GM18498 (cell line): ENCODE results near the gene PITPNC1.
"Not testable (repeated sequence)": the region's sequence is repeated elsewhere in the genome, so short reads cannot be mapped to it uniquely, and the experiment has no call there.

ENCODE experiments used
- ATAC-seq: cut with Tn5 transposase; IDR thresholded peaks from one replicate; pipeline ENCODE4 v1.9.1; 2021; ENCODE audit warnings: mild to moderate bottlenecking, moderate library complexity; ENCODE audit not compliant: unreplicated experiment

The PITPNC1 gene

GRCh38 chr17:67666028-67666427 is 288.9 kb downstream of the PITPNC1 start:
- no peak for ATAC-seq

- ATAC-seq = no peak
Measured at GRCh38 chr17:67666710-67667109, 289.6 kb downstream of the PITPNC1 start.

GRCh38 chr17:67671493-67671892 is 294.4 kb downstream of the PITPNC1 start:
- no peak for ATAC-seq

GRCh38 chr17:67672592-67673335 is 295.7 kb downstream of the PITPNC1 start:
- no peak for ATAC-seq

- no peak for ATAC-seq
Measured at GRCh38 chr17:67675481-67675880, 298.4 kb downstream of the PITPNC1 start.

- ATAC-seq = no peak
Measured at GRCh38 chr17:67676305-67676704, 299.2 kb downstream of the PITPNC1 start.

- no peak for ATAC-seq
Measured at GRCh38 chr17:67678414-67678813, 301.3 kb downstream of the PITPNC1 start.

- no peak for ATAC-seq
Measured at GRCh38 chr17:67679225-67679624, 302.1 kb downstream of the PITPNC1 start.

GRCh38 chr17:67679721-67680120 is 302.6 kb downstream of the PITPNC1 start:
- ATAC-seq = no peak

- no peak for ATAC-seq
Measured at GRCh38 chr17:67680445-67681224, 303.6 kb downstream of the PITPNC1 start.

- ATAC-seq = no peak
Measured at GRCh38 chr17:67682196-67682595, 305.1 kb downstream of the PITPNC1 start.

- ATAC-seq = no peak
Measured at GRCh38 chr17:67685351-67685750, 308.3 kb downstream of the PITPNC1 start.

- no peak for ATAC-seq
Measured at GRCh38 chr17:67686241-67686640, 309.2 kb downstream of the PITPNC1 start.

GRCh38 chr17:67687511-67687910 is 310.4 kb downstream of the PITPNC1 start:
- ATAC-seq = no peak

- ATAC-seq = no peak
Measured at GRCh38 chr17:67689534-67690177, 312.6 kb downstream of the PITPNC1 start.

GRCh38 chr17:67693811-67694210 is 316.7 kb downstream of the PITPNC1 start:
- no peak for ATAC-seq

- ATAC-seq = no peak
Measured at GRCh38 chr17:67696347-67696746, 319.3 kb downstream of the PITPNC1 start.

GRCh38 chr17:67696853-67697498 is 319.9 kb downstream of the PITPNC1 start:
- no peak for ATAC-seq

GRCh38 chr17:67700037-67700724 is 323.1 kb downstream of the PITPNC1 start:
- no peak for ATAC-seq

GRCh38 chr17:67700725-67701119 is 323.6 kb downstream of the PITPNC1 start:
- ATAC-seq = no peak

GRCh38 chr17:67702861-67703260 is 325.8 kb downstream of the PITPNC1 start:
- not testable (repeated sequence) for ATAC-seq
